Measurements from ENCODE around the gene C2orf66.

DNA sequence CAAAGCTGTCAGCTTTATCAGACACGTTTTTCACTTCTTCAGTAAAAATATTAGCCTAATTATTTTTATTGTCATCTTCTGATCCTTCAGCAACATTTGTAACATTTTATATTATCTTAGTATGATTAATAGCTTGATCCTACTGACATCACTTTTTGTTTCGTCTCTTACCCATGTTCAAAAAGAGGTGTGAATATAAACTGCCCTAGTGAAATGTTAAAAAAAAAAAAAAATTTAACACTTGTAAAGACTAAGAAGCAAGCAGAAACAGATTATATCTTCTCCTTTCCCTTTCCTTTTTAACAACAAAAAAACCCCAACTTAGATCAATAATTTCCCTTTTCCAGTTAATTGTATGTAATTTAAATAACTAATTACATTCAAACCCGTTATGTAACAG lies 36.2 kb upstream of the C2orf66 start:
- no peak for TF ChIP-seq POLR2A (IDR thresholded peaks at IDR 0.05)
- TF ChIP-seq, protein P1, sequence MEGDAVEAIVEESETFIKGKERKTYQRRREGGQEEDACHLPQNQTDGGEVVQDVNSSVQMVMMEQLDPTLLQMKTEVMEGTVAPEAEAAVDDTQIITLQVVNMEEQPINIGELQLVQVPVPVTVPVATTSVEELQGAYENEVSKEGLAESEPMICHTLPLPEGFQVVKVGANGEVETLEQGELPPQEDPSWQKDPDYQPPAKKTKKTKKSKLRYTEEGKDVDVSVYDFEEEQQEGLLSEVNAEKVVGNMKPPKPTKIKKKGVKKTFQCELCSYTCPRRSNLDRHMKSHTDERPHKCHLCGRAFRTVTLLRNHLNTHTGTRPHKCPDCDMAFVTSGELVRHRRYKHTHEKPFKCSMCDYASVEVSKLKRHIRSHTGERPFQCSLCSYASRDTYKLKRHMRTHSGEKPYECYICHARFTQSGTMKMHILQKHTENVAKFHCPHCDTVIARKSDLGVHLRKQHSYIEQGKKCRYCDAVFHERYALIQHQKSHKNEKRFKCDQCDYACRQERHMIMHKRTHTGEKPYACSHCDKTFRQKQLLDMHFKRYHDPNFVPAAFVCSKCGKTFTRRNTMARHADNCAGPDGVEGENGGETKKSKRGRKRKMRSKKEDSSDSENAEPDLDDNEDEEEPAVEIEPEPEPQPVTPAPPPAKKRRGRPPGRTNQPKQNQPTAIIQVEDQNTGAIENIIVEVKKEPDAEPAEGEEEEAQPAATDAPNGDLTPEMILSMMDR (IDR thresholded peaks at IDR 0.05): no peak

Measured in body of pancreas (tissue), 4 donors.